SK-N-SH (cell line): Measurements from ENCODE around the gene CRB3. TPM values are rescaled to one million over a fixed set of nuclear protein-coding genes. Genes with fewer than 3 reads are reported as not detected.

ENCODE experiments used
- CTCF ChIA-PET: fragments of 300-600, 350-600 bp; formaldehyde crosslinking; extraction: SDS; loops from one replicate; lab custom pipeline; 2021; lab: Yijun Ruan, JAX
- POLR2A ChIA-PET: fragments of 350-600 bp; sonication (Branson Sonifier 250); formaldehyde crosslinking; extraction: SDS; loops from one replicate; lab custom pipeline; 2020; ENCODE audit warnings: antibody characterized with exemption, inconsistent platforms; lab: Yijun Ruan, JAX
- DNase-seq: peaks from one replicate; pipeline ENCODE4 v3.0.0; 2012
- H2AFZ ChIP-seq: fragments of 200-600 bp; sonication (generic); 2 replicates; pipeline ENCODE4 v1.8.1; 2016; ENCODE audit warnings: antibody characterized with exemption, mild to moderate bottlenecking, low read depth
- H3F3A ChIP-seq: fragments of 200-600 bp; sonication (generic); replicated peaks from 2 replicates; pipeline ENCODE3; 2016; ENCODE audit warnings: antibody characterized with exemption, mild to moderate bottlenecking; ENCODE audit not compliant: insufficient read depth
- H3K27ac ChIP-seq, 2 experiments: fragments of 200-500 bp in 1 of 2; fragments of 200-600 bp in 1 of 2; sonication (Bioruptor generic) in 1 of 2; sonication (generic), shearing (Covaris generic) in 1 of 2; 2 replicates each; pipeline versions ENCODE4 v1.5.1 to v1.6.1; 2014 to 2016; ENCODE audit warnings: low read depth in 2 of 2, inconsistent platforms in 1 of 2, low read length in 1 of 2, mild to moderate bottlenecking in 1 of 2, mixed read lengths in 1 of 2
- H3K27me3 ChIP-seq: fragments of 200-600 bp; sonication (generic), shearing (Covaris generic); 2 replicates; pipeline ENCODE4 v1.6.1; 2016; ENCODE audit warnings: mixed run types; ENCODE audit not compliant: insufficient read depth
- H3K36me3 ChIP-seq, 2 experiments: fragments of 200-500 bp in 1 of 2; fragments of 200-600 bp in 1 of 2; sonication (Bioruptor generic) in 1 of 2; sonication (generic) in 1 of 2; replicated peaks in 1 of 2; 2 replicates each; pipeline versions ENCODE3 to v1.5.1; 2014 to 2016; ENCODE audit warnings: low read length in 1 of 2, mild to moderate bottlenecking in 1 of 2; ENCODE audit not compliant: insufficient read depth in 2 of 2, control insufficient read depth in 1 of 2
- H3K4me1 ChIP-seq, 2 experiments: fragments of 200-500 bp in 1 of 2; fragments of 200-600 bp in 1 of 2; sonication (Bioruptor generic) in 1 of 2; sonication (generic), shearing (Covaris generic) in 1 of 2; 2 replicates each; pipeline versions ENCODE4 v1.5.1 to v1.6.1; 2014 to 2016; ENCODE audit warnings: low read depth in 1 of 2, low read length in 1 of 2, mixed run types in 1 of 2; ENCODE audit not compliant: insufficient read depth in 2 of 2, control insufficient read depth in 1 of 2
- H3K4me2 ChIP-seq: fragments of 200-600 bp; sonication (generic), shearing (Covaris generic); 2 replicates; pipeline ENCODE4 v1.6.1; 2017; ENCODE audit warnings: mixed run types
- H3K4me3 ChIP-seq, 2 experiments: fragments of 200-500 bp in 1 of 2; fragments of 200-600 bp in 1 of 2; sonication (Bioruptor generic) in 1 of 2; sonication (generic), shearing (Covaris generic) in 1 of 2; 2 replicates each; pipeline versions ENCODE4 v1.5.1 to v1.8.1; 2014 to 2016; ENCODE audit warnings: low read depth in 2 of 2, inconsistent platforms in 1 of 2, low read length in 1 of 2, mild to moderate bottlenecking in 1 of 2, mixed read lengths in 1 of 2, moderate library complexity in 1 of 2
- H3K79me2 ChIP-seq: fragments of 200-600 bp; sonication (generic); 2 replicates; pipeline ENCODE4 v1.8.1; 2017; ENCODE audit warnings: mild to moderate bottlenecking; ENCODE audit not compliant: insufficient read depth
- H3K9ac ChIP-seq: fragments of 200-600 bp; sonication (generic); 2 replicates; pipeline ENCODE4 v1.6.1; 2017; ENCODE audit warnings: mixed run types
- H3K9me2 ChIP-seq: fragments of 200-600 bp; sonication (generic); 2 replicates; pipeline ENCODE4 v1.6.1; 2017; ENCODE audit warnings: mixed run types
- H3K9me3 ChIP-seq: fragments of 200-600 bp; sonication (generic); 2 replicates; pipeline ENCODE4 v1.6.1; 2017; ENCODE audit warnings: mixed run types, mild to moderate bottlenecking, moderate library complexity
- H4K20me1 ChIP-seq: fragments of 200-600 bp; sonication (generic); 2 replicates; pipeline ENCODE4 v1.6.1; 2017; ENCODE audit warnings: mild to moderate bottlenecking, mixed run types; ENCODE audit not compliant: insufficient read depth
- CHD2 ChIP-seq: fragments of 150-350 bp; IDR thresholded peaks from 2 replicates; pipeline ENCODE4 v1.6.1; 2018; ENCODE audit warnings: low read length; ENCODE audit not compliant: partially characterized antibody
- ELF1 ChIP-seq: IDR thresholded peaks from 2 replicates; pipeline ENCODE4 v1.4.0; 2012
- EP300 ChIP-seq, 2 experiments: IDR thresholded peaks; 2 replicates each; pipeline versions ENCODE4 v1.4.0 to v1.6.1; 2012; ENCODE audit warnings: borderline replicate concordance in 1 of 2, low read depth in 1 of 2, low read length in 1 of 2
- EZH2phosphoT487 ChIP-seq: fragments of 200-600 bp; sonication (generic); IDR thresholded peaks from 2 replicates; pipeline ENCODE4 v1.6.1; 2017; ENCODE audit warnings: low read depth, mixed run types, mild to moderate bottlenecking, antibody characterized with exemption, moderate library complexity, borderline replicate concordance
- FOSL2 ChIP-seq: IDR thresholded peaks from 2 replicates; pipeline ENCODE4 v1.4.0; 2012; ENCODE audit warnings: low read depth, mild to moderate bottlenecking, moderate library complexity, borderline replicate concordance
- GATA2 ChIP-seq: sonication (generic); formaldehyde crosslinking; IDR thresholded peaks from 2 replicates; pipeline ENCODE4 v1.5.0; 2020; ENCODE audit warnings: mild to moderate bottlenecking, missing genetic modification reagents
- MAX ChIP-seq: IDR thresholded peaks from 2 replicates; pipeline ENCODE4 v1.4.0; 2012; ENCODE audit warnings: low read depth
- MXI1 ChIP-seq: IDR thresholded peaks from 2 replicates; pipeline ENCODE4 v1.6.1; 2012; ENCODE audit warnings: mild to moderate bottlenecking, low read depth, low read length, improper control_type of control experiment
- NFIC ChIP-seq: IDR thresholded peaks from 2 replicates; pipeline ENCODE4 v1.4.0; 2012; ENCODE audit warnings: borderline replicate concordance
- POLR2AphosphoS5 ChIP-seq: IDR thresholded peaks from 2 replicates; pipeline ENCODE4 v1.6.1; 2012; ENCODE audit warnings: low read depth, low read length
- RXRA ChIP-seq: IDR thresholded peaks from 2 replicates; pipeline ENCODE4 v1.4.0; 2012; ENCODE audit warnings: low read depth, mild to moderate bottlenecking, borderline replicate concordance
- TCF12 ChIP-seq: IDR thresholded peaks from 2 replicates; pipeline ENCODE4 v1.4.0; 2012
- ZBTB33 ChIP-seq: IDR thresholded peaks from 2 replicates; pipeline ENCODE4 v1.4.0; 2012; ENCODE audit warnings: low read depth, borderline replicate concordance
- WGBS: methylation state at CpG from one replicate; pipeline ENCODE4 v1.1.6; 2017; ENCODE audit warnings: low lambda C conversion rate; 5-methylcytosine and 5-hydroxymethylcytosine counted together
- polyA plus RNA-seq, 3 experiments: library from polyadenylated mRNA; depleted of rRNA; stranded (reverse); fragments of >200 nt; gene quantifications; 2 replicates each; pipeline ENCODE4 v1.2.3, GENCODE V29; 2012
- TF ChIP-seq, protein P1 (sequence below): fragments of 150-350 bp; IDR thresholded peaks from 2 replicates; pipeline ENCODE4 v1.6.1; 2017; ENCODE audit warnings: antibody characterized with exemption, low read length, low read depth, borderline replicate concordance

The CRB3 gene
- polyA plus RNA-seq, 1 of the 3 experiments (the other 2 are of a cell fraction) = not detected

DNA sequence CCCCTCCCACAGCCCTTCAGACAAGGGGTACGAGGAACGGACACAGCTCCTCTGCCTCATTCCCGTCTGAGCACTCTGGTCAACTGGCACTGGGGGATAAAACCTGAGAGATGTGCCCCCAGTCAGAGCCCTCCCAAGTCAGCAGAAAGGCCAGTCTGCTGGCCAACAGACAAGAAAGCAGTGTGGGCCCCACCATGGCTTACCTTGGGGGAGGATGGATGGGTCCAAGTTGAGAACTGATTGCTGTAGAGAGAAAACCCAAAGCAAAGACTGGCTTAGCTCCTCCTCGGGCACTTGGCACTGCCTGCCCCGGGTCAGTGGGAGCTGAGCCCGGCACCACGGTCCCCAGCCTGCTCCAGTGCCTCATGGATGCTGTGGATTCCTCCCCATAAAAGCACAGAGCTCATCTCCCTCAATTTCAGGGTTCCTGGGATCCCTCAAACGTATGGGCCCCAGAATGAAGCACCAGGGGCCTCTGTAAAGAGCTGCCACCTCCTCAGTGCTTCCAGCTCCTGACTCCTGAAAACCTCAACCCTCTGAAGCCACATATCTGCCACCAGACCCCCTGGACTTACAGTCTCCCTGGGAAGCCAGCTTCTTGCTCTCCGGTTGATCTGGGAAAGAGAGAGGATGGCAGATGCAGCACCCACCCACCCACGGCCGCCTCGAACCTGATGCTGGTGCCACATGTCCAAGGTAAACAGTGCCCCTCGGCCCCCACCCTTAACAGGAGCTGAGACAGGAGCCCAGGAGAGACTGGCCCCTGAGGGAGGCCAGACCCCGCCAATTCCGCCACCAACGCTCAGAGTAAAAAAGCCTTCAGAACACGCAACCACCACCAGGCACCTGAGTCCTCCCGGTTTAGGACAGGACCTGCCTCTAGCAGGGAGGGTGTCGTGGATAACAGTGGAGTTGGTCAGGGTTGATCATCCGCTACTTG, 42.7 kb upstream of the CRB3 start:
- Histone ChIP-seq H3K79me2 (peaks cover 61% of the 10 kb centered on the region), H2AFZ (no peak overlapping the region), H3K27me3 (no peaks in the 10 kb centered on the region), H3K36me3 (peaks cover 23 to 60% of the 10 kb centered on the region in 2 experiments), H3K9ac (0 out of 2 replicates have a peak overlapping the region, but pooled peaks have one; percentile 93), H3F3A (peaks cover 6% of the 10 kb centered on the region), H3K4me1 (peaks cover 10 to 15% of the 10 kb centered on the region in 2 experiments; a peak in 2 of 4 replicates), H3K4me2 (peak overlapping the region; percentile 98; the same call in 1 of the 2 replicates), H3K4me3 (no peak overlapping the region), H3K9me2 (no peaks in the 10 kb centered on the region), H3K9me3 (no peaks in the 10 kb centered on the region), H4K20me1 (peaks cover 67% of the 10 kb centered on the region), H3K27ac (no peak overlapping the region)
- TF ChIP-seq TCF12 = no peak
- TF ChIP-seq NFIC = no peak
- TF ChIP-seq, protein P1, sequence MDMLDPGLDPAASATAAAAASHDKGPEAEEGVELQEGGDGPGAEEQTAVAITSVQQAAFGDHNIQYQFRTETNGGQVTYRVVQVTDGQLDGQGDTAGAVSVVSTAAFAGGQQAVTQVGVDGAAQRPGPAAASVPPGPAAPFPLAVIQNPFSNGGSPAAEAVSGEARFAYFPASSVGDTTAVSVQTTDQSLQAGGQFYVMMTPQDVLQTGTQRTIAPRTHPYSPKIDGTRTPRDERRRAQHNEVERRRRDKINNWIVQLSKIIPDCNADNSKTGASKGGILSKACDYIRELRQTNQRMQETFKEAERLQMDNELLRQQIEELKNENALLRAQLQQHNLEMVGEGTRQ = no peak
- no peak for TF ChIP-seq ELF1
- no peak for TF ChIP-seq POLR2AphosphoS5
- TF ChIP-seq EP300 (IDR thresholded peaks at IDR 0.05; ENCODE audit: borderline replicate concordance in 1 of 2, low read depth in 1 of 2, low read length in 1 of 2) = no peak
- no peak for TF ChIP-seq CHD2
- TF ChIP-seq GATA2 (CRISPR knock-in tag) = no peak
- TF ChIP-seq FOSL2 = no peak
- peak; percentile 6 for DNase-seq
- CTCF ChIA-PET = interaction anchor here (4.0 kb wide), 1 partner anchor 10 kb away, joined by 16 read pairs; no protein-coding TSS in a partner anchor
- 90% methylated on average over 10 of the region's 20 CpGs for WGBS
- POLR2A ChIA-PET = no interaction called here

DNA sequence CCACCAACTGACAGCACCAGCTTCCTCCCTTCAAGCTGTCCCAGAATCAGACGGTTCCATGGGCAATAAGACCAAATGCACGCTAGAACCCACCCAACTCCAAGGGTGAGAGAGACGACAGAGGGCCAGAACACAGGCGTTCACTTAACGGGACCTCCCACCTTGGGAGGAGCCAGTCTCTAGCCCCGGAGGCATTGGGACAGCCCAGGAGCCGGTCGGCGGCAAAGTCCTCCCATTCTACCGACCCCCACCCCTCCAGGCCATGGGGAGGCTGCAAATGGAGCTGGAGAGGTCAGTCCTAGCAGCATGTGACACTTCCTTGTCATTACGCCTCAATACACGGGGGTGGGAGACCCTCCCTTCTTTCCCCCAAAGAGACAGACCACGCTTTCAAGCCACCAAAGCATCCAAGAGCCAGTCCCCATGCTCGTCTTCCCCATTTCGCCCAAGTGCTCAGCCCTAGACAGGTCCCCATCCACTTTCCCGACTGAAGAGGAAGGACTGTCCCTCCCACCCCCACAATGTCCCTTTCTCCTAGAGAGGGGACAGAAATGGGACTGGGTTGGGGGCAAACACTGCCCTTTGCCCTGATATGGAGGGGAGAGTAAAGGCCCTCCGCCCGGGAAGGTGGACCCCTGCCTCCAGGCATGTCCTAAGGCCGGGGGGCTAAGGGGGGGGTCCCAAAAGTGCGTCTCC, 40.4 kb upstream of the CRB3 start:
- H3K9me2 ChIP-seq = no peaks in the 10 kb centered on the region
- peak overlapping the region; percentile 98 for H3K4me2 ChIP-seq
- peak overlapping the region; percentile 83 to 88 for H3K4me3 ChIP-seq
- TF ChIP-seq RXRA (no peak), EZH2phosphoT487 (no peak), MAX (no peak), ZBTB33 (no peak), MXI1 (peak; percentile 33; the same call in 1 of the 2 replicates)
- peaks cover 54% of the 10 kb centered on the region for H4K20me1 ChIP-seq
- peaks cover 10 to 37% of the 10 kb centered on the region in 2 experiments for H3K36me3 ChIP-seq
- POLR2A ChIA-PET = no interaction called here
- H3K9me3 ChIP-seq = no peaks in the 10 kb centered on the region
- H3K27me3 ChIP-seq = no peaks in the 10 kb centered on the region
- H3K79me2 ChIP-seq = peaks cover 52% of the 10 kb centered on the region
- peak overlapping the region; percentile 93 for H3K9ac ChIP-seq
- peaks cover 10 to 15% of the 10 kb centered on the region in 2 experiments; a peak in 2 of 4 replicates for H3K4me1 ChIP-seq
- H3F3A ChIP-seq = peaks cover 6% of the 10 kb centered on the region
- DNase-seq = peak; percentile 65
- CTCF ChIA-PET = interaction anchor here (4.0 kb wide), 1 partner anchor 12 kb away, joined by 16 read pairs; no protein-coding TSS in a partner anchor
- H2AFZ ChIP-seq = no peak overlapping the region
- peak overlapping the region; percentile 56 to 65; a peak in 3 of 4 replicates for H3K27ac ChIP-seq
- WGBS = 0% methylated on average over 18 of the region's 20 CpGs
